ENCODE measurements around the gene C10orf90. TPM values are rescaled to one million over a fixed set of nuclear protein-coding genes. Genes with fewer than 3 reads are reported as not detected.

C10orf90 gene
- total RNA-seq, 1 donor from 2014 or later = not detected

GRCh38 chr10:126690534-126690933, 20.0 kb upstream of the C10orf90 start:
- TF ChIP-seq CTCF (IDR thresholded peaks at IDR 0.05) = no peak
- ATAC-seq = no peak
- Histone ChIP-seq H3K27me3 (ENCODE audit: low read depth) (no peaks in the 10 kb centered on the region), H3K9me3 (no peaks in the 10 kb centered on the region), H3K27ac (no peak overlapping the region), H3K4me1 (no peaks in the 10 kb centered on the region), H3K36me3 (no peaks in the 10 kb centered on the region), H3K4me3 (no peak overlapping the region)
- no peak for DNase-seq
- intact Hi-C loops (cut with DNase I) = no loop called here

- DNase-seq (no peak), ATAC-seq (no peak)
- H3K36me3 ChIP-seq = no peaks in the 10 kb centered on the region
- TF ChIP-seq CTCF (IDR thresholded peaks at IDR 0.05) = no peak
- no peaks in the 10 kb centered on the region for H3K4me1 ChIP-seq
- no peak overlapping the region for H3K4me3 ChIP-seq
- no peaks in the 10 kb centered on the region for H3K9me3 ChIP-seq
- intact Hi-C loops (cut with DNase I) = no loop called here
- H3K27me3 ChIP-seq (ENCODE audit: low read depth) = no peaks in the 10 kb centered on the region
- H3K27ac ChIP-seq = no peak overlapping the region
These were observed 19.0 kb upstream of the C10orf90 start for GRCh38 chr10:126689461-126689994.

- H3K27me3 ChIP-seq (ENCODE audit: low read depth) = no peaks in the 10 kb centered on the region
- DNase-seq (no peak), ATAC-seq (no peak)
- no peak overlapping the region for H3K4me3 ChIP-seq
- no peaks in the 10 kb centered on the region for H3K9me3 ChIP-seq
- no peaks in the 10 kb centered on the region for H3K4me1 ChIP-seq
- H3K27ac ChIP-seq = no peak overlapping the region
- no peak for TF ChIP-seq CTCF (IDR thresholded peaks at IDR 0.05)
- intact Hi-C loops (cut with DNase I) = no loop called here
- H3K36me3 ChIP-seq = no peaks in the 10 kb centered on the region
These were observed 16.7 kb upstream of the C10orf90 start for GRCh38 chr10:126687121-126687606.

GRCh38 chr10:126686719-126687118, 16.2 kb upstream of the C10orf90 start:
- ATAC-seq (no peak), DNase-seq (no peak)
- no peak overlapping the region for H3K27ac ChIP-seq
- no peaks in the 10 kb centered on the region for H3K4me1 ChIP-seq
- no peak overlapping the region for H3K4me3 ChIP-seq
- H3K27me3 ChIP-seq (ENCODE audit: low read depth) = no peaks in the 10 kb centered on the region
- intact Hi-C loops (cut with DNase I) = no loop called here
- no peaks in the 10 kb centered on the region for H3K36me3 ChIP-seq
- no peaks in the 10 kb centered on the region for H3K9me3 ChIP-seq
- no peak for TF ChIP-seq CTCF (IDR thresholded peaks at IDR 0.05)

- ATAC-seq (no peak), DNase-seq (no peak)
- H3K4me3 ChIP-seq = no peak overlapping the region
- TF ChIP-seq CTCF (IDR thresholded peaks at IDR 0.05) = no peak
- no peak overlapping the region for H3K27ac ChIP-seq
- intact Hi-C loops (cut with DNase I) = no loop called here
- H3K4me1 ChIP-seq = no peaks in the 10 kb centered on the region
- no peaks in the 10 kb centered on the region for H3K27me3 ChIP-seq (ENCODE audit: low read depth)
- H3K36me3 ChIP-seq = no peaks in the 10 kb centered on the region
- no peaks in the 10 kb centered on the region for H3K9me3 ChIP-seq
These were observed 15.8 kb upstream of the C10orf90 start for GRCh38 chr10:126686268-126686667.

Data from lower lobe of right lung (tissue), 2 donors.